ENCODE data around the gene CCDC40.
"Not testable (repeated sequence)": the region's sequence is repeated elsewhere in the genome, so short reads cannot be mapped to it uniquely, and the experiment has no call there.

Gene CCDC40

DNA sequence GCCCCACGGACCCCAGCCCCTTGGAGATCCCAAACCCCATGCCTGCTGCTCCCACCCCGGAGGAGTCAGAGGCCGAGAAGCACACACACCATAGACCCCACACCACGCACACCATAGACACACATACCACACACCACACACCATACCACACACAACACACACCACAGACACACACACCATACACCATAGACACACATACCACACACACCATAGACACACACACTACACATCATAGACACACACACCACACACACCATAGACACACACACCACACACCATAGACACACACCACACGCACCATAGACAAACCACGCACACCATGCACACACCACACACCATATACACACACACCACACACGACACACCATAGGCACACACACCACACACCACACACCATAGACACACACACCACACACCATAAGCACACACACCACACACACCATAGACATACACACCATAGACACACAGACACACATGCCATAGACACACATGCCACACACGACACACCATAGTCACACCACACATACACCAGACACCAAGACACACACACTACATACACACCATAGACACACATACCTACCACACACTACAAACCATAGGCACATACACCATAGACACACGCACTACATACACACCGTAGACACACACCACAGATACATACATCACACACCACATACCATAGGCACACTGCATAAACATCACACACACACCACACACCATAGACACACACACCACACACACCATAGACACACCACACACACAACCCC, 12.1 kb upstream of the CCDC40 start:
- no peak for DNase-seq

DNA sequence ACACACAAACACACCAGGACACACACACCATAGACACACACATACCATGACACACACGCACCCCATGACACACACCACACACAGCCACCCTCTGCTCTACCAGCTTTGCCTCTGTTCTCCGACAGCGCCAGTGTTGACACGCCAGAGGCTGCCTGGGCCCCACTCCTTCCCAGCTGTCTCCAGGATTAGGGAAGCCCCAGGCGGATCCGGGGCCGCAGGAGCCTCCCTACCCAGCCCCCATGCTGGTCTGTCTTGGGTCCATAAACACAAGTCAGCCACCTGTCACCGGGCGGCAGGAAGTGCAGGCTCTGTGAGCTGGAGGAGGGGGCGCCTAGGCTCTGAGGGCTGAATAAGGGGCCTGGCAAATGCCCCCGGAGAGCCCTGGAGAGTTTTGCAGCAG, 11.3 kb upstream of the CCDC40 start:
- no peak for DNase-seq

DNA sequence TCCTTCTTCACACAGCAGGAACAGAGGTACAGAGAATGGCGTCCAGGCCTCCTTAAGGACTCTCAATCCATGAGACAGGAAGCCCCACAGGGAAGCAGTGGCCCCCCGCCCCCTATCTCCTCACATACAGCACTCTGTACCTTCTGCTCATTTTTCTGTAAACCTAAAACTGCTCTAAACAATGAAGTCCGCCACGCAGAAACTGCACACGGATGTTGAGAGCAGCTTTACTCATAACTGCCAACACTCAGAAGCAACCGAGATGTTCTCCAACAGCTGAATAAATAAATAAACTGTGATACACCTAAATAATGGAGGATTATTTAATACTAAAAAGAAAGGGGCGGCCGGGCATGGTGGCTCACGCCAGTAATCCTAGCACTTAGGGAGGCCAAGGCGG, 10.6 kb upstream of the CCDC40 start:
- DNase-seq = no peak

DNA sequence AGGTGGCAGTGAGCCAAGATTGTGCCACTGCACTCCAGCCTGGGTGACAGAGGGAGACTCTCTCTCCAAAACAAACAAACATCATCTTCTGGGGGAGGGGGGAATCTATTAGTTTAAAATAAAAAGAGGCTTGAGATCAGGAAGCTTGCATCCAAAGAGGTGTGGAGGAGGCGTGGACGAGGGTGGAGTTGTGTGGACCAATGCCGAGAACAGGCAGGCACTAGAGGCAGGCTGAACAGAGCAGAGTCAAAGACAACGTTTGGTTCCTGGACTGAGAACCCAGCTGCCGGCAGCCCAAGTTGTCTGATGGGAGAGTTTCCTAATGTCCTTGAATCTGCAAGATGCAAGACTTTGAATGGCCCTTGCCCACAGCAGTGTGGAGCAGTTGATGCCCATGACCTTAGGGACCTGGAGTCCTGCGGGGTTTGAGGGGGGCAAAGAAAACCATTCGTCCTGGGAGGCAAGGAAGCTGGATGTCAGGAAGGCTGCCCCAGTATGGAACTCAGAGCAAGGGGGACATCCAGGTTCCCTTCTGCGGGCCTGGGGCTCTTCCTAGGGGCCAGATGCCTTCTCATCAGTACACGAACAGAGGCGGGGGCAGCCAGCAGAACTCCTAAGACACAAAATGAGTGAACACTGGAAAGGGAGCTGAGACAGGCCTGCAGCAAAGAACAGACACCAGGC, 9.9 kb upstream of the CCDC40 start:
- no peak for DNase-seq

DNA sequence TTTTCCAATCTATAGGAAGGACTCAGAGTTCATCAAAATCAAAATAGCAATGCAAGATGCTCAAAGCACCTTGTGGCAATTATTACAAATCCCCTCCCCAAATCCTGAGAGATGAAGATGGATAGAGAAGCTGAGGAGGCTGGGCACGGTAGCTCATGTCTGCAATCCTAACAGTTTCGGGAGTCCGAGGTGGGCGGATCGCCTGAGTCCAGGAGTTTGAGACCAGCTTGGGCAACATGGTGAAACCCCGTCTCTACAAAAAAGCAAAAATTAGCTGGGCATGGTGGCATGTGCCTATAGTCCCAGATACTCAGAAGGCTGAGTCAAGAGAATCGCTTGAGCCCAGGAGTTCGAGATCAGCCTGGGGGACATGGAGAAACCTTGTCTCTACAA, 9.4 kb upstream of the CCDC40 start:
- no peak for DNase-seq

DNA sequence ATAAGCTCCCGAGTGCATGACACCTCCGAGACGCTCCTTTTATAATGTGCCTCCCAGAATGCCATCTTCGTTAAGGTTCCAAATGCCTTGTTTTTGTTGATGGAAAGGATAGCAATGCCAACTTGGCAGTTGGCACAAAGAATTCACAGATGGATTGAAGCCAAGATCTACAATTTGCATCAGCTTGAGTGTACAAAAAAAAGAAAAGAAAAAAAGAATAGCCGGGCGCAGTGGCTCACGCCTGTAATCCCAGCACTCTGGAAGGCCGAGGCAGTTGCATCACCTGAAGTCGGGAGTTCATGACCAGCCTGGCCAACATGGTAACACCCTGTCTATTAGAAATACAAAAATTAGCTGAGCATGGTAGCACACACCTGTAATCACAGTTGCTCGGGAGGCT, 8.4 kb upstream of the CCDC40 start:
- no peak for DNase-seq

DNA sequence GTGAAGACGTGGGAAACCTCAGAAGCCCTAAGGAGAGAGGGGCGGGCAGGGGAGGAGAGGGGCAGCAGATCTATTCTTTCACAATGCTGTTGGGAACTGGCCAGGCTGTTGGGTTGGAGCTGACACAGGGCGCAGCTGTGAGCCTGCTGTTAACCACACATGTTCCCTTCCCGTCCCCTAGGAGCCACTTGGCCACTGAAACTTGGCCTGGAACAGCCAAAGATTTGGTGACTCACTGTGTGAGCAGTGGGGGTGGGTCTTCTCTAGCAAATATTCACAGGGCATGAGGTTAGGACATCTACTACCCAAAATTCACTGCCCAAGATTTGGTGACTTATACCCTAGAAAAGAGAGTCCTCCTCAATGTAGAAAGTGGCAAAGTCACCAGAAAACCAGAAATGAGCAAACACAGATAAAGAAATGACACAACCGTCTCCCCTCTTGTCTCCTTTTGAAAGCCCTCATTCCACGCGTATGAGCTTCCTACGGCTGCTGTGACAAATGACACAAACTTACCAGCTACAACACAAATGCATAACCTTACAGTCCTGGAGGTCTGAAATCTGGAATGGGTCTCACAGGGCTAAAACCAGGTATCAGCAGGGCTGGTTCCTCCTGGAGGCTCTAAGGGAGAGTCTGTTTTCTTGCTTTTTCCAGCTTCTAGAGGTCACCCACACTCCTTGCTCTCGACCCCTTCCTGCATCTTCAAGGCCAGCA, 7.0 kb upstream of the CCDC40 start:
- DNase-seq = no peak

DNA sequence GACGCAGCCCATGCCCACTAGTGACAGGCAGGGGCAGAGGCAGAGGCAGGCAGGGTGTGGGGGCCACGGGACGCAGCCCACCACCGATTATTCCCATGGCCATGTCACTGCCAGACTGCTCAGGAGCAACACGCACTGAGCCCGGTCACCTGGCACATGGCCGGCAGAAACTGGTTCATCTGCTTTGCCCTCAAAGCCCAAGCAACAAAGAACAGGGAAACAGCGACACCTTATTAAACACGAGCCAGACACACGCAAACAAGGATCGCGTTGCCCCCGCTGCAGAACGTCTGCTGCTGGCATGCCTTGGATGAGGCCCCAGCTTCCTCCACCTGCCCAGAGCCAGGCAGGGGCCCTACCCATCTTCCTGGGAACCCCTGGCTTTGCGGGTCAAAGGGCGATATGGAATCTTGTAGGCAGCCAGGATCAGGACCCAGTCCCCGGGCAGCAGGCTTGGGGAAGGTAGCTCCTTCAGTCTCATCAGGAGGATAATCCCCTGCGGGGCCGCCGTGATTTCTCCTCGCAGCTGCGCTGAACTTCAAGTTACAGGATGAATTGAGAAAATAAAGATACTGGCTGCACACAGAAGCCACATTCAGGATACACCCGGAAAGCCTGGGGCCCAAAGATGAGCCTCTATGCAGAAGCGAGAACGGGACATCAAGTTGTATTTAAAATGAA, 5.6 kb upstream of the CCDC40 start:
- DNase-seq = no peak

DNA sequence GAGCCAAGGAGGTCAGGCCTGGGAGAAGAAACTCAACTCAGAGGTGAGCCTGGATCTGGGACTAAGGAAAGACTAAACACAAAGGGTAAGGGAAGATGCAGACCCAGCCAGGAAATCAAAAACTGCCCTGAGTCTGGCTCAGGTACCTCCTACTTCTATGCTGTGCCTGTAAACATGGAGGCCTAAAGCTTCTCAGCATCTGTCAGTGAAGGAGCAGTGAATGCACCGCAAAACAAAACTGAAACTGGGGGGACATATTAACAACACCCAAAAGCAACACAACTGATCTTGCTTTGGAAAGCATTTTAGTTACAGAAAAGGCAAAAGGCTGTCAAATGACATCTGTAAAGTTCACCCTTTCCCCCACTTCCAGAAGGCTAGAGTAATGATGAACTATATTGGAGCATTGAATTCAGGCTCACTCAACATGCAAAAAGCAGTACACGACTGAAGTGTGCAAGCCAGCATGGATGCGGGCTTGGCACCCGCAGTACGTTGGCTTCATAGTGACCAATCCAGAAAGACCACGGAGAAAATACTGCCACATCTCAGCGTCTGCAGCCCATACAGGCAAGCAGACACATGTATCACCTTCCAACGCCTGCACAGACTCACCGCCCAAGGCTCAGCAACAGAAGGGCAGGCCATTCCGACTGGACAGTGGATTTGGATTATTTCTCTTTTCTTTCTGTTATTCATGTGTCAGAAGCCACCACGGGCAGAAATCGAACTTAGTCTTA, 4.6 kb upstream of the CCDC40 start:
- DNase-seq = no peak

DNA sequence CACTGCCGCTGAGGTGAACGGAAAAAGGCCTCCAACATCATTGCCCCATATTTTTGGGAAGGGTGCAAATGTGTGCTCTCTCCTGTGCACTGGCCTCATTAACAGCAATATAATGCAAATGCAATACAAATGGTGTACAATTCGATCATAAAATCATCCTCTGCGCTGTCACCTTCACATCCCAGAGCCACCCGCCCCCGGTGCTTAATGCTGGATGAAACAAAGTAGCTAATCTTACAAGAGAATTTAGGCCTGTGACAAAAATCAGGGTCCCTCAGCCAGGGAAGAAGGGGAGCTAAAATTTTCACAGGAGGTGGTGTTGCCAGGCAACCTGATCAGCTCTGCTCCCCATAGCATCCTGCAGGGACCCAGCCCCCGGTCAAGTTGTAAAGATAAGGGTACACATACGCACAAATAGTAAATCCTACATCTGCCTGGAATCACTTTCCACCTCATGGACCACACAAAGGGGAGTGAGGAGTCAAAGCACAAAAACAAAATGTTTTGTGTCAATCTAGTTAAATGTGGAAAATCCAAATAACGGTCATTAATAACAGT, 3.7 kb upstream of the CCDC40 start:
- no peak for DNase-seq

DNA sequence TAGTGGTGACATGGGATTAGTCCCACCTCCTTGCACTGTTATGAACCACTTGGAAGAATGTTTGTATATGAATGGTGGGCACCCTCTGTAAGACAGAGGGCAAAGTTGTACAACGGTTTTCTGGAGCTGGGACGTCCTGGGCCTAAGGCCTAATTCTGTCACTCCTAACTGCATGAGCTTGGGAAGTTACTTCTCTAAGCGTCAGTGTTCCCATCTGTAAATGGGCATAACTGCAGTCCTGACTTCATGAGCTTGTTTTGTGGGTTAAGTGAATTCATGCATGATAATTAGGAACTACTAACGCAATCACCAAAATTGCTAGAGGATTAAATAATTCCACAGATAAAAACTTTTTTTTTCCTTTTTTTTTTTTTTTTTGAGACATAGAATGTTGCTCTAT, 2.6 kb upstream of the CCDC40 start:
- DNase-seq = no peak

DNA sequence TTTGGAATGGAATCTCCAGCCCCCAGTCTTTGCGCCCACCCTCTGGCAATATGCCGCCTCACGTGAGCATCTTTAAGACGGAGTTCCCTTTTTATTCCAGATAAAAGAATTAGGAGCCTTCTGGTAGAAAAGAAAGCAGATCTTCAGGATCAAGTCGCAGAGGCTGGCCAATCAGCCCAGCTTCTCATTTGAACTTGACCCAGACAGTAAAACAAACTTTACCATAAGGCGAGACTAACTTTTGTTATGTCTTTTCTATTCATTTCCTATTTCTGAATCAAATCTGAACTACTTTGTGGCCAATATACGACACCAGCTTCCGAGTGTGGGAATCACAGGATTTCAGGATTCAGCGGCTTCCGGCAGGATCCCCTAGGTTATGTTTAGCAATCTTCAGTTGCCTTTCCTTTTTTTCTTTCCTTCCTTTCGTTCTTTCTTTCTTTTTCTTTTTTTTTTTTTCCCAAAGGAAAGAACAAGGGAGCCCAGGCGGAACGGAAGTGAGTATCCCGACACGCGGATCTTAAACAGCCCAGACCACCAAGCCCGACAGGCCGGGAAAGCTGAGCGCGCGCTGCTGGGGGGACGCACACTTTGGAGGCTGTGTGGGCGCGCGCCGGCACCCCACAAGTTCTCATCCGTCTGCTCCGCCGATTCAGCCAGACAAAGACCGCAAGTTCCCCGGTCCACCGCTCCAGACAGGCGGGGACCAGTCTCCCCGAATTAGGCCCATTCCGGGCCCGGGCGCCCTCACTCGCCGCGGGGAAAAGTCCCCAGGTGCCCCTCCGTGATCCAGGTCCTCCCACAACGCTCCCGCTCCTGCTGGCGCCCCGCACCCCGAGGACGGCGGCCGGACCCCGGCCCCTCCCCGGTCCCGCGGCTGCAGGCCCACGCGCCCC, 1.4 kb upstream of the CCDC40 start:
- DNase-seq = no peak

DNA sequence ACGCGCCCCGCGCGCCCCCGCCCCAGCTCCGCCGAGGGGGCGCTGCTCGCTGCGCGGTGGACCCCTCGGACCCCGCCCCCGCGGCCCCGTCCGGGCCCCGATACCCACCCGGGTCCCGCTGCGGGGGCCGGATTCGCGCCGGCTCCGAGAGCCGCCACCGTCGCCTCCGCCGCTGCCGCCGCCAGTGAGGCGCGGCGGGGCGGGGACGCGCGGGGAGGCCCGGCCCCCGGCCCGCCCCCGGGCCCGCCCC, 830 bp upstream of the CCDC40 start, which contains the start of gene TBC1D16:
TBC1D16 (minus strand) TSS at position 186 of the 250 bp plus-strand sequence. CDS start 22,325 bp downstream, outside the sequence.
- DNase-seq = no peak

DNA sequence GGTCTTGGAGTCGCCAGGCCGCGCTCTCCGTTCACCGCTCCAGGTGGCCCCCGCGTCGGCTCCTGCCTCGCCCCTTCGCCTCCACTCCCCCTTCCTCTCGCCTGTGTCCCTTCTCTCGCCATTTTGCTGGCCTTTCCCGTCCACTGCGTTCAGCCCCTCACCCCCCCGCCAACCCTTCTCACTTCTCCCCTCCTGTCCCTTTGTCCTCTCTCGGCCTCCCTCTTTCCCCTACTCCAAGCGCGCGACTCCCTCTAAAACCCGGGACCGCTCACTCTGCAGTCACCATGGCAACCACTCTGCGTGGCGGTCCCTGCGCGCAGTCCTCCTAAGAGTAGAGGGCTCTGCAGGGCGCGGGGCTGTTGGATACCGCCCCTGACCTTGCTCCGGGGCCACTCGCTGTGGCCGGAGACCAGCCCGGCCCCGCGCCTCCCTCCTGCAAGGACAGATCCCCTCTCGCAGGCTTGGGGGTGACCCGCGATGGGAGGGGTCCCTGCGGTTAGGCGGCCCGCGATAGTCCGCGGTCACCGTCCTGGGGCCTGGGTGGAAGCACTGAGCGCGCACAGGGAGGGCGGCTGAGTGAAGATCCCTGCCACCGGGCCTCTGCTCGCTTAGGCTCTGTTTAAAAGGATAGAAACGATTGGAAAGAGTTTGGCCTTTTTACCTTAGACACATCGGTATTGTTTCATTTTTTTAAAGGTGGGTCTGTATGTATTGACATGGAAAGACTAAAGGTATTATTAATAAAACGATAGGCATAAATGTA, 454 bp downstream of the CCDC40 start:
- no peak for DNase-seq

DNA sequence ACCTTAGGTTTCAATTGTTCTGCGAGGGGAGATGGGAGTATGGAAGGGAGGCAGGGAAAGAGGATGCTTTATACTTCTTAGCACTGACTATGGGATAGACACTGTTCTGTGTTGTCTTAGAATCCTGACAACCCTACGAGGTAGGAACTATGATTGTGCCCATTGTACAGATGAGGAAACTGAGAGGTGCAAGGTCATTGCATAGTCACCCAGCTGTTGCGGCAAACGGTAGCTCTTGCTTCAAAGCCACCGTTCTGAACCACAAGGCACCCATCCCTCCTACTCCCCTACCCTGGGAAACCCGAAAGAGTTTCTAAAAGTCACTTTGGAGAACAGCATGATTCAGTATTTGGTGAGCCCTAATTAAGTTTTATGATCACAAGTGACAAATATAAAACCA, 7.5 kb downstream of the CCDC40 start:
- no peak for DNase-seq

DNA sequence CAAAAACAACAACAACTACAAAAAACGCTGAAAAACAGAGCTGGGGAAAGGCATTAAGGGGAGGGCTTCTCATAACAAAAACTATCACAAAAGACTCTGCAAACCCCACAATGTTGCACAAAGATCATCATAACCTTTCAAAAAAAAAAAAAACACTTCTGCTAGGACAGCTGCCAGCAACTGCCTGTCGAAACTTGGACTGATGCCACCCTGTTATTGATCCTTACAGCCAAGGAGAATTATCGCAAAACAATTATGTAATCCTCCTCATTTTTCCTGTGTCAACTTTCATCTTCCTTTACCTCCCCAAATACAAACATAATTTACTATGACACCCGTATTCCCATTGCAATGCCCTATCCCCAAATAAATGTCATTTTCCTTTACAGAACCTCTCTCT, 9.3 kb downstream of the CCDC40 start:
- no peak for DNase-seq

DNA sequence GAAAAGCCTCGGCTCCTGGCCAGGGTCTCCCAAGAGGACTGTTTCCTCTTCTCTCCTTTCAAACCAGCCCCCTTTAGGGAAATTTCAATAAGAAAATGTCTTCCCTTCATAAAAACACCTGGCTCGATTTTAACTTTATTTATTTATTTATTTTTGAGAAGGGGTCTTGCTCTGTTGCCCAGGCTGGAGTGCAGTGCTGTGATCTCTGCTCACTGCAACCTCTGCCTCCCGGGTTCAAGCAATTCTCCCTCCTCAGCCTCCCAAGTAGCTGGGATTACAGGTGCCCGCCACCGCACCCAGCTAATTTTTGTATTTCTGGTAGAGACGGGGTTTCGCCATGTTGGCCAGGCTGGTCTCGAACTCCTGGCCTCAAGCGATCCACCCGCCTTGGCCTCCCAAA, 10.3 kb downstream of the CCDC40 start:
- not testable (repeated sequence) for DNase-seq

DNA sequence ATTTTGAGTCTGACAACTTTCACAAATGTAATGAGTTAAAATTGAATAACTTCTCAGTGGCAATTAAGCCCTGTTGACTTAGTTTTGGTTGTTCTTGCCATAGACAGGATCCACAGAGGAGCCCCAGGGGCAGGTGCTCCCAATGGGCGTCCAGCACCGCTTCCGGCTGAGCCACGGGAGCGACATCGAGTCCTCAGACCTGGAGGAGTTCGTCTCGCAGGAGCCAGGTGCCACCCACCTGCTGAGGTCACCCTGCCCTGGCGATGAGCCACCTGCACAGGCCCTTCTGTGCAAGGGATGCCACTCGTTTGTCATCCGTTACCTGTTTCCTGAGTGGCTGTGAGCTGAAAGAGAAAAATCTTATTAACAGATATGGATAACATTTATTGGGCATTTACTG, 10.7 kb downstream of the CCDC40 start:
- peak in 1 of 2 experiments; percentile 33 for DNase-seq

DNA sequence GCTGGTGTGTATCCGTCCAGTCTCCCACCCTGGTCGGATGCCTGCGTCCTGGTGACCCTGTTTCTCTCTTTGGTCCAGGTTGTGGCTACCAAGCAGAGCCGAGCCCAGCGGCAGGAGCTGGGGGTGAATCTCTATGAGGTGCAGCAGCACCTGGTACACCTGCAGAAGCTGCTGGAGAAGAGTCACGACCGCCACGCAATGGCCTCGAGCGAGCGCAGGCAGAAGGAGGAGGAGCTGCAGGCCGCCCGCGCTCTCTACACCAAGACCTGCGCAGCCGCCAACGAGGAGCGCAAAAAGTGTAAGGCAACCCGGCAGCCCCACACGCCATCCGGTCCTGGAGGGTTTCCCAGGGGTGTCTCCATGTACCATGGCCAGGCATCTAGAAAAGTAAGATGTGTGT, 13.5 kb downstream of the CCDC40 start:
- DNase-seq = no peak

DNA sequence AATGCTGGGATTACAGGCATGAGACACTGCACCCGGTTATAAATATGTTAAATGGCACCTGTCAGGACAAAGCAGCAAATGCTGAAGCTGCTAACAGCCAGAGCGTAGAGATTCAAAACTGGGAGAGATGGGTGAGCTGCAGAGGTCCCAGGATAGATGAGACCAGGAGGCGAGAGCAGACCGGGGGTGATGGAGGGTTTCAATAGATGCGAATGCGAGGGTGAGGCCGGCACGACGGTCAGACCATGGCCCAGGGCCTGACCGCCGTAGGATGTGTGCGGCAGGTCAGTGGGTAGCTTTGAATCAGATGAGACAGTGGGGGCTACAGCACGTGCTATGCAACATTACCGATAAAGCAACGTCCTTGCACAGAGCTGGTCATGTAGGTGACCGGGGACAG, 14.3 kb downstream of the CCDC40 start:
- DNase-seq = no peak

DNA sequence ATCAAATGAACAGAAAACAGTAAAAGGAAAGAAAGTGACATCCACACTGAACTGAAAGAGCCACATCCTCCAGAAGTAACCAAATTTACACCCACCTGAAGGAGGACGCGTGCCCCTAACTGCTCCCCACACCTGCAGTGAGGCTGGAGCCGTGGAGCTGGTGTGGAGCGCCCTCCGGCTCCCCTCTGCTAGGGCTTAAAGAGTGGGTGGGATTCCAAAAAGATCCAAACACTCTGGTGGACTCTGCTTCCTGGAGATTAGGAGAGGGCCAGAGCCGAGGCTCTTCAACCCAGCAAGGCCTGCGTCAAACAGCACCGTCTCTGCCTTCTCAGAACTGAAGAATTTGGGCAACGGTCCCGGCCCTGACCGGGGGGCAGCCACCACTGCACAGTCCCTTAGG, 15.2 kb downstream of the CCDC40 start:
- DNase-seq = no peak
